Measurements from ENCODE around the gene MYO18A.
A peak's percentile ranks its signal among the peaks of the same experiment; 100 is the strongest.

MYO18A gene

GRCh38 chr17:29048440-29049368, 131.5 kb downstream of the MYO18A start:
- in situ Hi-C loops (cut with HindIII; ENCODE audit: low sequenced_read_pairs): no loop called here
- DNase-seq (ENCODE audit: low read depth, low spot score): peak; percentile 29
- H3K4me3 ChIP-seq (ENCODE audit: low read depth, low read length): no peak overlapping the region
- no peak for TF ChIP-seq CTCF (IDR thresholded peaks at IDR 0.05; ENCODE audit: low read depth, low read length)

GRCh38 chr17:29046473-29046839, 133.7 kb downstream of the MYO18A start:
- in situ Hi-C loops (cut with HindIII; ENCODE audit: low sequenced_read_pairs): no loop called here
- no peak for TF ChIP-seq CTCF (IDR thresholded peaks at IDR 0.05; ENCODE audit: low read depth, low read length)
- no peak for DNase-seq (ENCODE audit: low read depth, low spot score)
- no peak overlapping the region for H3K4me3 ChIP-seq (ENCODE audit: low read depth, low read length)

GRCh38 chr17:29045734-29046472, 134.3 kb downstream of the MYO18A start:
- DNase-seq (ENCODE audit: low read depth, low spot score): no peak
- no peak overlapping the region for H3K4me3 ChIP-seq (ENCODE audit: low read depth, low read length)
- in situ Hi-C loops (cut with HindIII; ENCODE audit: low sequenced_read_pairs): no loop called here
- TF ChIP-seq CTCF (IDR thresholded peaks at IDR 0.05; ENCODE audit: low read depth, low read length): no peak

GRCh38 chr17:29045026-29045425, 135.2 kb downstream of the MYO18A start:
- in situ Hi-C loops (cut with HindIII; ENCODE audit: low sequenced_read_pairs): no loop called here
- no peak overlapping the region for H3K4me3 ChIP-seq (ENCODE audit: low read depth, low read length)
- no peak for TF ChIP-seq CTCF (IDR thresholded peaks at IDR 0.05; ENCODE audit: low read depth, low read length)
- DNase-seq (ENCODE audit: low read depth, low spot score): no peak

- in situ Hi-C loops (cut with HindIII; ENCODE audit: low sequenced_read_pairs): no loop called here
- no peak for TF ChIP-seq CTCF (IDR thresholded peaks at IDR 0.05; ENCODE audit: low read depth, low read length)
- DNase-seq (ENCODE audit: low read depth, low spot score): no peak
- H3K4me3 ChIP-seq (ENCODE audit: low read depth, low read length): no peak overlapping the region
Measured at GRCh38 chr17:29043539-29044145, 136.6 kb downstream of the MYO18A start.

- H3K4me3 ChIP-seq (ENCODE audit: low read depth, low read length): no peak within 1 kb of the TSS
- TF ChIP-seq CTCF (IDR thresholded peaks at IDR 0.05; ENCODE audit: low read depth, low read length): peak; percentile 40
- in situ Hi-C loops (cut with HindIII; ENCODE audit: low sequenced_read_pairs): no loop called here
- peak; percentile 61 for DNase-seq (ENCODE audit: low read depth, low spot score)
Measured at GRCh38 chr17:29042679-29043538, 137.3 kb downstream of the MYO18A start, which contains the start of gene PIPOX. PIPOX (plus strand) TSS chr17:29043141; CDS start chr17:29043226, 85 bp downstream.
